Stimulated activated CD8-positive, alpha-beta memory T cell treated with anti-CD3 and anti-CD28 coated beads, Interleukin-12 subunit alpha, Interleukin-12 subunit beta, amount 100 ng/mL, for 1 hour (primary cell): ENCODE results near the gene NDUFA7.
"Not testable (repeated sequence)": the region's sequence is repeated elsewhere in the genome, so short reads cannot be mapped to it uniquely, and the experiment has no call there.

Experiments
- DNase-seq: peaks from one replicate; pipeline ENCODE4 v3.0.0-alpha.2; 2020; ENCODE audit warnings: low read depth

The NDUFA7 gene

GRCh38 chr19:8341504-8341903 is 20.3 kb upstream of the NDUFA7 start:
- not testable (repeated sequence) for DNase-seq

GRCh38 chr19:8340341-8341096 is 19.3 kb upstream of the NDUFA7 start:
- DNase-seq, result no peak

GRCh38 chr19:8338835-8339234 is 17.7 kb upstream of the NDUFA7 start:
- no peak for DNase-seq

- DNase-seq, result no peak
Measured at GRCh38 chr19:8337728-8338127, 16.6 kb upstream of the NDUFA7 start.

- DNase-seq, result no peak
Measured at GRCh38 chr19:8336660-8337059, 15.5 kb upstream of the NDUFA7 start.

GRCh38 chr19:8336072-8336569 is 14.9 kb upstream of the NDUFA7 start:
- no peak for DNase-seq

- DNase-seq, result no peak
Measured at GRCh38 chr19:8335343-8336071, 14.3 kb upstream of the NDUFA7 start.

- DNase-seq, result no peak
Measured at GRCh38 chr19:8334458-8335342, 13.5 kb upstream of the NDUFA7 start.

GRCh38 chr19:8333767-8334457 is 12.7 kb upstream of the NDUFA7 start:
- no peak for DNase-seq

GRCh38 chr19:8332976-8333766 is 12.0 kb upstream of the NDUFA7 start:
- DNase-seq, result no peak

GRCh38 chr19:8331263-8331845 is 10.2 kb upstream of the NDUFA7 start:
- no peak for DNase-seq

GRCh38 chr19:8329996-8330395 is 8.8 kb upstream of the NDUFA7 start:
- DNase-seq, result no peak

- DNase-seq, result no peak
Measured at GRCh38 chr19:8325454-8325853, 4.3 kb upstream of the NDUFA7 start.

- DNase-seq, result no peak
Measured at GRCh38 chr19:8324186-8325050, 3.2 kb upstream of the NDUFA7 start.

- no peak for DNase-seq
Measured at GRCh38 chr19:8323781-8324185, 2.6 kb upstream of the NDUFA7 start.

- no peak for DNase-seq
Measured at GRCh38 chr19:8322638-8322997, 1.4 kb upstream of the NDUFA7 start.

GRCh38 chr19:8321986-8322637 is 937 bp upstream of the NDUFA7 start:
- no peak for DNase-seq

GRCh38 chr19:8320564-8321066 is 560 bp downstream of the NDUFA7 start:
- DNase-seq, result no peak
